ENCODE measurements around the gene EPHX1. TPM values are rescaled to one million over a fixed set of nuclear protein-coding genes. Genes with fewer than 3 reads are reported as not detected.

Gene EPHX1
- total and polyA plus RNA-seq, 2 donors from 2014 or later = 78.6 to 178 TPM

- H3K36me3 ChIP-seq (ENCODE audit: control insufficient read depth in 2 of 3, insufficient read depth in 3 of 3, low read length in 3 of 3) = peaks cover 0 to 14% (median 8%) of the 10 kb centered on the region in 3 donors
- intact Hi-C loops (cut with DNase I) = no loop called here
- H3K27ac ChIP-seq (ENCODE audit: low read depth in 2 of 2, low read length in 2 of 2) = no peak overlapping the region
- H3K9me3 ChIP-seq (ENCODE audit: control insufficient read depth in 2 of 3, insufficient read depth in 1 of 3, low read length in 3 of 3) = no peaks in the 10 kb centered on the region
- DNase-seq (peak in 4 of 5 donors; percentile 63 to 70 (median 64)), FAIRE-seq (no peak)
- H3K4me3 ChIP-seq (ENCODE audit: low read length in 3 of 3) = no peak overlapping the region
- H3K4me1 ChIP-seq (ENCODE audit: control insufficient read depth in 2 of 3, insufficient read depth in 2 of 3, low read depth in 1 of 3, low read length in 3 of 3) = peaks cover 0 to 13% (median 0%) of the 10 kb centered on the region in 3 donors
- no peak for TF ChIP-seq CTCF (IDR thresholded peaks at IDR 0.05; ENCODE audit: borderline replicate concordance, extremely low read depth, insufficient read depth)
- no peaks in the 10 kb centered on the region for H3K27me3 ChIP-seq (ENCODE audit: control insufficient read depth, insufficient read depth, low read length)
- H3K9ac ChIP-seq (ENCODE audit: low read length in 3 of 3) = no peak overlapping the region
Measured at GRCh38 chr1:225824533-225824941, 14.6 kb downstream of the EPHX1 start.

GRCh38 chr1:225825078-225825477, 15.2 kb downstream of the EPHX1 start:
- H3K27ac ChIP-seq (ENCODE audit: low read depth in 2 of 2, low read length in 2 of 2) = no peak overlapping the region
- H3K4me3 ChIP-seq (ENCODE audit: low read length in 3 of 3) = no peak overlapping the region
- H3K9ac ChIP-seq (ENCODE audit: low read length in 3 of 3) = no peak overlapping the region
- FAIRE-seq (no peak), DNase-seq (peak in 1 of 5 donors; percentile 42)
- H3K9me3 ChIP-seq (ENCODE audit: control insufficient read depth in 2 of 3, insufficient read depth in 1 of 3, low read length in 3 of 3) = no peaks in the 10 kb centered on the region
- H3K36me3 ChIP-seq (ENCODE audit: control insufficient read depth in 2 of 3, insufficient read depth in 3 of 3, low read length in 3 of 3) = peaks cover 0 to 16% (median 8%) of the 10 kb centered on the region in 3 donors
- intact Hi-C loops (cut with DNase I) = no loop called here
- H3K27me3 ChIP-seq (ENCODE audit: control insufficient read depth, insufficient read depth, low read length) = no peaks in the 10 kb centered on the region
- peaks cover 0 to 13% (median 0%) of the 10 kb centered on the region in 3 donors for H3K4me1 ChIP-seq (ENCODE audit: control insufficient read depth in 2 of 3, insufficient read depth in 2 of 3, low read depth in 1 of 3, low read length in 3 of 3)
- TF ChIP-seq CTCF (IDR thresholded peaks at IDR 0.05; ENCODE audit: borderline replicate concordance, extremely low read depth, insufficient read depth) = no peak

- FAIRE-seq (no peak), DNase-seq (peak in 4 of 5 donors; percentile 64 to 78 (median 72))
- H3K4me1 ChIP-seq (ENCODE audit: control insufficient read depth in 2 of 3, insufficient read depth in 2 of 3, low read depth in 1 of 3, low read length in 3 of 3) = peaks cover 0 to 13% (median 0%) of the 10 kb centered on the region in 3 donors
- H3K9ac ChIP-seq (ENCODE audit: low read length in 3 of 3) = no peak overlapping the region
- H3K9me3 ChIP-seq (ENCODE audit: control insufficient read depth in 2 of 3, insufficient read depth in 1 of 3, low read length in 3 of 3) = no peaks in the 10 kb centered on the region
- H3K27ac ChIP-seq (ENCODE audit: low read depth in 2 of 2, low read length in 2 of 2) = no peak overlapping the region
- peaks cover 0 to 16% (median 10%) of the 10 kb centered on the region in 3 donors for H3K36me3 ChIP-seq (ENCODE audit: control insufficient read depth in 2 of 3, insufficient read depth in 3 of 3, low read length in 3 of 3)
- intact Hi-C loops (cut with DNase I) = no loop called here
- no peak for TF ChIP-seq CTCF (IDR thresholded peaks at IDR 0.05; ENCODE audit: borderline replicate concordance, extremely low read depth, insufficient read depth)
- H3K27me3 ChIP-seq (ENCODE audit: control insufficient read depth, insufficient read depth, low read length) = no peaks in the 10 kb centered on the region
- H3K4me3 ChIP-seq (ENCODE audit: low read length in 3 of 3) = no peak overlapping the region
Measured at GRCh38 chr1:225825607-225826007, 15.7 kb downstream of the EPHX1 start.

GRCh38 chr1:225827076-225827475, 17.2 kb downstream of the EPHX1 start:
- no peak for TF ChIP-seq CTCF (IDR thresholded peaks at IDR 0.05; ENCODE audit: borderline replicate concordance, extremely low read depth, insufficient read depth)
- intact Hi-C loops (cut with DNase I) = no loop called here
- no peaks in the 10 kb centered on the region for H3K9me3 ChIP-seq (ENCODE audit: control insufficient read depth in 2 of 3, insufficient read depth in 1 of 3, low read length in 3 of 3)
- FAIRE-seq = no peak
- peaks cover 0 to 13% (median 0%) of the 10 kb centered on the region in 3 donors for H3K4me1 ChIP-seq (ENCODE audit: control insufficient read depth in 2 of 3, insufficient read depth in 2 of 3, low read depth in 1 of 3, low read length in 3 of 3)
- no peak for DNase-seq
- no peak overlapping the region for H3K9ac ChIP-seq (ENCODE audit: low read length in 3 of 3)
- H3K4me3 ChIP-seq (ENCODE audit: low read length in 3 of 3) = no peak overlapping the region
- no peak overlapping the region for H3K27ac ChIP-seq (ENCODE audit: low read depth in 2 of 2, low read length in 2 of 2)
- H3K27me3 ChIP-seq (ENCODE audit: control insufficient read depth, insufficient read depth, low read length) = no peaks in the 10 kb centered on the region
- peaks cover 3 to 23% (median 15%) of the 10 kb centered on the region in 3 donors for H3K36me3 ChIP-seq (ENCODE audit: control insufficient read depth in 2 of 3, insufficient read depth in 3 of 3, low read length in 3 of 3)

Measured in kidney (tissue), 14 donors.